ENCODE results near the gene GPRIN3.
"Not testable (repeated sequence)": the region's sequence is repeated elsewhere in the genome, so short reads cannot be mapped to it uniquely, and the experiment has no call there.

GPRIN3 gene

DNA sequence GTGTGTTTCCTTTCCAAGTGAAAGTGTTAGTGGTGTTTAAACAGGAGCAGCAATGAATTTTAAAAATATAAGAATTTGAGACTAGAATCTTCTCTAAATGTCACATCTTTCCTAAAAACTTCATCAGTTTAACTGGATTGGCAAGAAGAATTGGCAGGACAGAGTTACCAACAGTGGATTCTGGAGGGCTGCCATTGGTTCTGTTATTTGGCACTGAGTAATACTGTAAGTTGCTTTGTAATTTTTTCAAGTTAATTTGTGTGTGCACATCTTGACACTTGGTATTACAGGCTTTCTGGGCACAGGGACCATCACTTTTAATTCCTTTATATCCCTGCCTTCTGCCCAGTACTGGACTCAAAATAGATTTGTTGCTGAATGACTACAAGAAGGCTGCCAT is 4.5 kb upstream of the GPRIN3 start:
- no peak for DNase-seq (ENCODE audit: low read depth, low spot score)

DNA sequence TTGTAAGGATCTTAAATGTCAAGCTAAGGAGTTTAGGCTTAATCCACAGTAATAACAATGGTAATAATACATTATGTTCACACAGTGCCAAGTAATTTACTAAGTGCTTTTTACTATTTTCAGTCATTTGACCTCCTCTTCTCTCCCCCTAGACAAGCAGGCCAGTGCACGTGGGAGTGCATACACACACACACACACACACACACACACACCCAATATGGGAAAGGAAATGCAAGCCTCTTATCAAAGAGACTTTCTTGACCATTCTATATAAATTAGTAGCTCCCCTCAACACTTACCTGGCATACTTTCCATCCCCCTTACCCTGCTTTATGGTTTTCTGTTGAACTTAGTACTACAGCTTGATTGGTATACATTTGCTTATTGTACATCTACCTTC is 3.8 kb upstream of the GPRIN3 start:
- no peak for DNase-seq (ENCODE audit: low read depth, low spot score)

DNA sequence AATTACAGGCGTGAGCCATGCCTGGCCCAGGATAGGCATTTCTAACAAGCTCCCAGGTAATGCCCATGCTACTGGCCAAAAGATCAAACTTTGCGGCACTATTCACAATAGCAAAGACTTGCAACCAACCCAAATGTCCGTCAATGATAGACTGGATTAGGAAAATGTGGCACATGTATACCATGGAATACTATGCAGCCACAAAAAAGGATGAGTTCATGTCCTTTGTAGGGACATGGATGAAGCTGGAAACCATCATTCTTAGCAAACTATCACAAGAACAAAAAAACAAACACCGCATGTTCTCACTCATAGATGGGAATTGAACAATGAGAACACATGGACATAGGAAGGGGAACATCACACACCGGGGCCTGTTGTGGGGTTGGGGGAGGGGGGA is 1.6 kb upstream of the GPRIN3 start:
- DNase-seq (ENCODE audit: low read depth, low spot score): not testable (repeated sequence)

DNA sequence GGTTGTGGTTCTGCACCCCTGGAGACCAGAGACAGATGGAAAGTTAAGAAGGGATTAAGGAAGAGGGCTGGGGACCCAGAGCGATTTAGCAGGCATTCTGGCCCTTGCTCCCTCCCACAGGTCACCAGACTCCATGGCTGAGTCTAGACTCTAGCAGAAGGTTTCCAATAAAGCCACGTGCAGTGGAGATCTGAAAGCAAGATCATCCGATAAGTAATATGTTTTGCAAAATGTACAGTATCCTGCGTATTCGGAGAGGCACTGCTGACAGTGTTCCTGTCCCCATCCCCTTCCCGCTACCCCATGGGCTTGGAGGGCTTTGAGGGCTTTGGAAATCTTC is 531 bp upstream of the GPRIN3 start:
- DNase-seq (ENCODE audit: low read depth, low spot score): no peak

DNA sequence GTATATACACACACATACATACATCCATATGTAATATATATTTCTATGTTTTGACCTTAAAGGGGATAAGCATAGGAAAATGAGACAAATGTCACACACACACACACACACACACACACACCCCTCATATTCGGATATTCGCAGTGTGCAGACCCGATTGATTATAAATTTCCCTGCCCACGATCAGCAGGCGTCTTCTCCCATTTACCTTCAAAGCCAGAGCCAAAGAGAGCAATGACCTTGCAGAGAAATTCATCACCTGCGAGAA is 488 bp downstream of the GPRIN3 start:
- no peak for DNase-seq (ENCODE audit: low read depth, low spot score)

DNA sequence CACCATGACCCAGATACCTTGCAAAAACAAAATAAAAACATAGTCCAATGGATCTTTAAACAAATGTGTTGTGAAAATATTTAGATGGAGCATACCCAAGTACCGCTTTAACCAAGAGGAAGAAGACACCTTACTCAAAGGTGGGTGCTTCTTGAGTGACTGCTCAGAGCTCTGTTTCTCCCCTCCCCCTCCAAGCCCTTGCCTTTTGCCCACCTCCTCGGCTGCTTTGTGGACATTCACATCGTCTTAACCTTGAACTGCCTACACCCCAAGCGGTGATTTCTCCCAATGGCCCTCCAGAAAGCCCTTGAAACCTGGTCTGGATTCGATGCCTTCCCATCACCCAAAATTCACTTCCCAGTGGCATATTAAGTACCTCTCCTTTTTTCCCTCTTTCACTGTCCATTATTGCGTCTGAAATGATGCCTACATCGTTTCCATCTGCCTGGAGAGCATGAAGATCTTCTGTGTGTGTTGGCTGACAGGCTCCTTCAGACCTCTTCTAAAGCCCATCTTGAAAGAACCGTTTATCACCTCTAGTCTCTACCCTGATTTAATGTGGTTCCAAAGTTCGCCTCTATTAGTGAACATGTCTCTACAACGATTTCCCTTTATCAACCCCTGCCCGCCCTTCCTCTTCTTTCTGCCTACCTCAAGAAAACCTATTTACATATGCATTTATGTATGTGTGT is 968 bp downstream of the GPRIN3 start:
- DNase-seq (ENCODE audit: low read depth, low spot score): no peak

DNA sequence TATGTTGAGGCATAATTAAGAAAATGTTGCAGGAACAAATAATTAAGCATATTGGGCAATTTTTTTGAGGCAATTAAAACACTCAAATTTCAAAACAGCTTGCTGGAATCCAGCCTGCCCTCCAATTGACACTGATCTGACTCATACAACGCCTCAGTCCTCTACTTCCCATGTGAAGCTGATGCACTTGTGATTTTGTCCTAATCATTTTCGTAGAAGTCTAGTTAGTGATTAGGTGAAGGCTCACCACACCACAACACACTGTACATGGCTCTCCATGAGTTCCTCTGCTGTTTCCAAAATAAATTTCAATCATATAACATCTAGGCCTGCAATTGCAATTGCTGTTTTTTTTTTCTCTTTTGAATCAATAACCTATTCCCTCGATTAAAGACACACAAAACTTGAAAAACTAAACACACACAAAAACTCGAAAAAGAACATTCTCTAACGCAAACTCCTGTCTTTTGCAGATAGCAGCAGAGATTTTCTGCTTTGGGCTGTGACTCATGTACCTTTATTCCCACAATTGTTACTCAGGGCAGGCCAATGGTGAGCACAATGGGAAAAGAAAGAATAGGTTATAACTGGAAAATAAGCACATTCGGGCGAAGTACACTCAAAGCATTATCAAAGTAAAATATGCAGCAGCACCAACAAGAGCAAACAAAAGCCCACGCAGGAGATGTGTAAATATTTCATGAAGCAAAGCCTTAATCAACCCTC is 1.7 kb downstream of the GPRIN3 start:
- DNase-seq (ENCODE audit: low read depth, low spot score): no peak

DNA sequence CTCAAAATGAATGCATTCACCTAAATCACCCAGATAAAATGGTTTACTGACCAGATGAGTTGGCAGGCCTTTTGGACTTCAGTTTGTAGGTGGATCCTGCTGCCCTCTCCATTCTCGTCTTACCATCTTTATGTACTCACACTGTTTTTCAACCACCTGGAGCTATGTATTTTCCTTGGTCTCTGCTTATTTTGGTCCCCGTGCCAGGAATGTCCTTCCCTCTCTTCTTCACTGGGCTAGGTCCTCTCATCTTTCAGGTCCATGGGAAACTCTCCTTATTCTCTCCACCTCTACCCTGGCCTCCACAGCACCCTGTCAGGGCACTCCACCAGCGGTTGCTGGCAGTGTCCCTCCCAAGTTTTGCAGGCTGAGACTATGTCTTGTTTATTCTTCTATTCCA is 2.6 kb downstream of the GPRIN3 start:
- DNase-seq (ENCODE audit: low read depth, low spot score): no peak

DNA sequence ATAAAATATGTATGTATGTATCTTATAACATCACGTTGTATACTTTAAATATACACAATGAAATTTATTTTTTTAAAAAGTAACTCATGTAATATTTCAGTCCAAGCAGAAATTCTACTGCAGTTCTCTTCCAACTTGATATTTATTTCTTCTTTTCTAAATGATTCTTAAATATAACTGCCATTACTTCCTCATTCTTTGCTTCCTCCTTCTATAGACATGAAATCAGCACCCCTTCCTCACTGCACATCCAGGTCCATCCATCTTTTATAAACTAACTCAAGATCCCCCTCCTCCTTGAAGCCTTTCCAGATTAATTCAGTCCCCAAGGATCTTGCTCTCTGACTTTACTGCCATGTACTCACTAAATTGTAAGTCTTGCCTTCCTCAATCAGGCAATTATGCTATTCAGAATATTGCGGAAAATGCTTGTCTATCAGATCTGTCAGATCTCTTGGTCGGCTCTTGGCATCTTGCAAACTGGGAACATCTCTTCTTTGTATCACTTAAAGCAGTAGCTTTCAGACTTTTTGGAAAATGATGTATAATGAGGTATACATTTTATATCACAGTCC is 3.7 kb downstream of the GPRIN3 start:
- DNase-seq (ENCODE audit: low read depth, low spot score): no peak

DNA sequence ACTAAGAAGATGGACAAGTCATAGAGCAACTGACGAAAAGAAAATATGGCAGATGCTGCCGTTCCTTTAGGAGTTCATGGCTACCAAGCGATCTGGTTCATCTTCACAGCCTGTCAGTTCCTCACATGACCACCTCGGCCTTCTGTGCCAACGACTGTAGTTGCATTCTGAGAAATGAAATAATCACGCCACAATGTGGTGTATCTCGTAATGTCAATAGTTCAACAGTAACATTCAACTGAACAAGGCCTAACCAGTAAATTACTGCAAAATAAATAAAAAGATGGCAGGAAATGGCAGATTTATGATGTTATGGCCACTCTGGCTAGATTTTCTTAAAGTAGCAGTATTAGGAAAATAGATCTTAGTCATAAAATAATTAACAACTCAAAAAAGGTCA is 4.4 kb downstream of the GPRIN3 start:
- no peak for DNase-seq (ENCODE audit: low read depth, low spot score)

DNA sequence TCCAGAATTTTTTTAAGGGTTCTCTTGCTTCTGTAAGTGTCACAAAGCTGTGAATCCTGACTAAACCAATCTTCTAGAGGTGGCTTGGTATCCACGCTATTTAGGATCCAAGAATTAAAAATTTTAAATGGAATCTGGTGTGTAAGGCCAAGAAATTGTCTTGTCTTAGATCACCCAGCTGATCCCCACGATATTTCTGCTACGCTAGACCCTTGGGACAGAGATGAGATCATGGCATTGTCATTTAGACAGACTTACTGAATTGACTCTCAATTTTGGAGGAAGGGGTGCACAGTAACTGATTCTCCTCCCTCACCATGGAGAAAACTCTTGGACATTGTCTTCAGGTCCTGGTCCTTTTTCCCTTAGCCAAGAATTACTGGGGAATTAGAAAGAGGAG is 5.7 kb downstream of the GPRIN3 start:
- no peak for DNase-seq (ENCODE audit: low read depth, low spot score)

DNA sequence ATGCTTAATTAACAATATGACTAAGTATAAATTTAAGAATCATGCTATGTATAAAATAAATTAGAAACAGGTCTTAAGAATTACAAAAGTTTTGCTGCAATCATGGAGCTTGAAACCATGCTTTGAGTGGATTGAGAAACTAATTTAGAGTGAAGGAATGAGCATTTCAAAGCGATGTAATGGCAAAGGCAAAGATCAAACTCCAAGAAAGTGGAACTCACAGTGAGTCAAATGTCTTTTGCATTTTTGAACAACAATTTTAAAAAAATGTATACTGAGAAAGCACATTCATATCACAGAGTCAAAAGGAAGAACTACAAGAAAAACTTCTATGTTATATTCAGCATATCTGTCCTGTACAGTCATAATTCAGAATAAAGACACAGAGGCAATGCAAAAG is 6.6 kb downstream of the GPRIN3 start:
- no peak for DNase-seq (ENCODE audit: low read depth, low spot score)

DNA sequence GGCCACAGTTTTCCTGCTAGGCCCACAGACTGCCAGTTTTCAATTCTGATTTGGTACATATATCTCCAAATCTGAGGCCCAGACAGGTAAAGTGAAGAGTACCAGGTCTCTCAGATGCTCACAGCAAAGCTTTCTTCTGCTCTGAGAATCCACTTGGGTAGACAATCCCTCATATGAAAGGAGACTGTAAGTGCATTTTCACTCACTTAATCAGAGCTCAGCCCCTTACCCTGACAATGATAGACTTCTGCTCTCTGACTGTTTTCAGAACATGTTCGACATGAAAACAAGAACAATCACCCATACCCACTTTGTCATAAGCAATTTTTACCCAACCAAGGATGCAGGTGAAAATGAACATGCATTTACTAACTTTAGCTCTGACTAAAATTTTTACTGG is 7.1 kb downstream of the GPRIN3 start:
- no peak for DNase-seq (ENCODE audit: low read depth, low spot score)

DNA sequence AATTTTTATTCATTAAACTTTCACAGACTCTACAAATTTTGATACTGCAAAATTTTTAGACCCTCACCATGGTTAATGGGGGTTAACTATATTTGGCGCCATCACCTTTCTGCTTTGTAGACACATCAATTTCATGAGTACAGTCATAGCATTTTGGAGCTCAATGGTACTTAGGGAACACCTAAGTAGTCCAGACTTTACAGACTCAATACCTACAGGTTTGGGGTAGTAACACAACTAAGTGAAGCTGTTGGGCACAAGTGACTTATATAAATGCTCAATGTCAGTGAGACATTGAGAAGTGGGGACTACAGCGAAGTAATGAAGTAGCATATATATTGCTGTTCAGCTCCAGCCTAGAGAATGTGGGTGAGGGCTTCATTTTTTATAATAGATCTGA is 7.5 kb downstream of the GPRIN3 start:
- DNase-seq (ENCODE audit: low read depth, low spot score): no peak

DNA sequence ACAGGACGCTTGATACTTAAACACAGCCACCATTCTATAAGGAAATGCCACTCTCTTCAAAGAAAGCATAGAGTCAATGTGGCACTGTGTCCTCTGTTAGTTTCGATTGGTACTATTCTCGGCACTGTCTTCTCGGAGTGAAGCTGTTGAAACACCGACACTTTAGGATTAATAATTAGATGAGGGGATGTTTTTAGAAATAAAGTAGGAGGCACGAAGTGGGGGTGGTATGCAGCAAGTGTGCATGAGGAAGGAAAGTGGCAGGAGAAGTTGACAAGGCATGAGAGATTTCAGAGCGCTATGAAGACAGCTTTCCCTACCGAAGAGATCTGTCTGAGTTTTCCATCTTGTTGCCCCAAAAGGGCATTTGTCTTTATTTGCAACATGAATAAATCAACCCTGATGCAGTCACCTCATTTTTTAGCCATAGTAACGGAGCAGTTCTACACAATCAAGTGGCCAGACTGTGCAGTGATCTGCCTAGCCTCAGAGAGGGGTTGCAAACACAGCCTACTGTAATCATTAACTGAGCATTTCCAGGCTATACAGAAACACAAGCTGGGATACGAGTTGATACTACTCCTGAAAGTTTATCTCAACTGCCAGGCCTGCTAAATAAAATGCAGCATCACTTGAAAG is 8.3 kb downstream of the GPRIN3 start:
- DNase-seq (ENCODE audit: low read depth, low spot score): no peak

DNA sequence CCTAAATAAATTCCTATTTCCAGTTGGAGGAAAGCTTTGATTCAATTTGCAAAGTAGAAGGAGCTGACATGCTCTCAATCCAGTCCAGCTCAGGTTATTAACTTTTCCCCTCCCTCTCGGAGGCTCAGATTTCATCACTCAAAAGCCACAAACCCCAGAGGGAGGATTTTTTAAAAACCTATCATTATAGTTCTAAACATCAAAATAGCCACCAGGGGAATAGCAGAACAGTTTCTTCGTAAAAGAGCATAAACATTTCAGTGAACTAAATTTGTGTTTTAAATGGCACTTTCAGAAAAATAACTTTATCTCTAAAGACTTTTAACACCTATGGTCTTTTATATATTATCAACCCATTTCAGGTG is 8.8 kb downstream of the GPRIN3 start:
- DNase-seq (ENCODE audit: low read depth, low spot score): no peak

DNA sequence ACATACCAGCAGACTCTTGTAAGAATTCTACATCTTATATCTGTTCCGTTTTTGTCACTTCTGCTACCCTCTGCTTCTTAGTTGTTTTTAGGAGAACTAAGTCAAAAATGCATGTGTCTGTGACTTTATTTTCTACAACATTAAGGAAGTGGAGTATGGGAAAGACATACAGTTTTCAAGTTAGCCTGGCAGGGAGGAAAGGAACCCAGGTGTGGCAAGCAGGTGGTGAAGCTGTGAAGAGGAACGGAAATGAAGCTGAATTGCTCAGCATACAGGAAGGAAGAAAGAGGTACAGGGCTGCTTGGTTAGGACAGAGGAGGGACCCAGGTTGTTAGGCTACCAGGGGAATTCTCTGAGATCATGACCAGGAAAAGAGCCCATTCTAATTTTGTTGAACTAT is 9.4 kb downstream of the GPRIN3 start:
- no peak for DNase-seq (ENCODE audit: low read depth, low spot score)

DNA sequence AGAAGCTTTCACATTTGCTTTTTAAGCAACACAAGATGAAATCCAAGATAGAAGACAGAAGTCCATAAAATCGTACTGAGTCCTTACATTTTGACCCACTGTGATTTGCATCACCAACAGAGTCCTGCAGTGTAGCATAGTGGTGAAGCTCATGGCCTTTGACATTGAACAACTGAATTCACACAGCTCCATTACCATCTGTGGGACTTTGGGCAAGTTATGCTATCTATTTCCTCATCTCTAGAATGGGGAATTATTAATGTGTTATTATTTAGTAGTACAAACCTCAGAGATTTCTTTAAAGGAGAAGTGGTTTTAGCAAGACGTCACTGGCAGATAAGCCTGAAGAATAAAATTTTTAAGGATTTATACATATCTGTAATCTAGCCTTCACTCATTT is 10.7 kb downstream of the GPRIN3 start:
- no peak for DNase-seq (ENCODE audit: low read depth, low spot score)

DNA sequence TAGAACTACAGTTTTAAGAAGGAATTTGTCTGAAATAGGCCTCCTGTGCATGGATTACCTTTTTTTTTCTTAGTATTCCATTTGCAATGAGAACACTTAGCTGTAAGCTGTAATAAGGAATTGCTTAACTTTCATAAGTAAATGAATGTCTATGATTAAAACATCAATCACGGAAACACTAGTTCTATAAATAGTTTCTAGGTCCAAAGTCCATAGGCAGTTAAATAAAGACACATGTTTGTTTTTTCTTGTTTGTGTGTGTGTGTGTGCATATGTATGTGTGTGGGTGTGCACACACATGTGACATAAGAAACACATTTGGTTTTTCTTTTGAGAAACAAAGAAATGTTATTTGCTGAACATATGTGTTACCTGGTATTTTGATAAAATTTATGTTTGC is 11.2 kb downstream of the GPRIN3 start:
- DNase-seq (ENCODE audit: low read depth, low spot score): no peak

DNA sequence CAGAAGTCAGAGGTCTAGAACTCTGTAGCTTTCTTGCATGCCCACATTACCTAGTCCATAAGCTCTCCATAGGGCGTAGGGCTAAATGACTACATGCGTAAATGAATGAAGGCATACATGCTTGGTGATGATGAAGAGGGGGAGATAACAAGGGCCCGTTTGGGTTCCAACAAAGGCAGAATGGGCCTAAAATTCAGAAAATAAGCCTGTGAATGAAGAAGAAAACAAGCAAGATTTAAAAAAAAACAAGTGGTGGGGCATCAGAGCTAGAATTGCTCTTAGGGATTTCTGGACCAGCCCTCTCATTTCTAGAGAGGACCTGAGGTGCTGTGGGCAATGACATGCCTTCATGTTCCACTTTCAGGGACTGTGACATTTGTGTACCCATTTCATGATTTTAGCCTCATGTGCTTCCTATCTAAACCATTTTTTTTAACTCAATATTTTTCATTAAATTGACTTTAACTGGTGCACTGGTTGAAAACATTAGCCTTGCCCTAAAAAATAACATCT is 12.1 kb downstream of the GPRIN3 start:
- no peak for DNase-seq (ENCODE audit: low read depth, low spot score)

DNA sequence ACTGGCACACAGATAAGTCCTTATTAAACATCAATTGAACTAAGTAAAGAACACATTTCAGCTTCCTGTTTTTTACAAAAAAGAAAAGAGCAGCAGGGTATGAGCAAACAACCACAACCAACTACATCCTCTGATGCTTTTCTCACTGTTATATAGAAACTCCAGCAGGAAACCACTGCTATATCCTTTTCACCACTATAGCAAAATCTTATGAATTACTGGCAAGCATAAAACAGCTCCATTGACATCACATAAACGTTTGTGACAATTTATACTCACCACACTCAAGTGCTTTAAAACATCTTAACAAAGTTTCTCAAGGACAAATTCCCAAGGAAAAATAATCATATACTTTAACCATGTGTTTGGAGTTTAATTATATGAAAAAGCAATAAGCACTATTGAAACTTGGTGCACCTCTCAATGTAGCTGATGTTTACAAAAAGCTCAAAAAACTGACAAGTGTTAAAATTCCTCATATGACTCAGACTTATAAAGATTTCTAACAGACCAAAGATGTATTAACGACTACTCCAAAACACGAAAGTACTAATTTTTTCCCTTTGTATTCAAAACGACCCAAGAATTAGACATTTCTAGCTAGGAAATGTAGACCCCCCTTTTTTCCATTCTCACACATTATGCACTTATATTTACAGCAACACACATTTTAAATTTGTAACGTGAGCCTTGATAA is 12.9 kb downstream of the GPRIN3 start:
- DNase-seq (ENCODE audit: low read depth, low spot score): no peak

DNA sequence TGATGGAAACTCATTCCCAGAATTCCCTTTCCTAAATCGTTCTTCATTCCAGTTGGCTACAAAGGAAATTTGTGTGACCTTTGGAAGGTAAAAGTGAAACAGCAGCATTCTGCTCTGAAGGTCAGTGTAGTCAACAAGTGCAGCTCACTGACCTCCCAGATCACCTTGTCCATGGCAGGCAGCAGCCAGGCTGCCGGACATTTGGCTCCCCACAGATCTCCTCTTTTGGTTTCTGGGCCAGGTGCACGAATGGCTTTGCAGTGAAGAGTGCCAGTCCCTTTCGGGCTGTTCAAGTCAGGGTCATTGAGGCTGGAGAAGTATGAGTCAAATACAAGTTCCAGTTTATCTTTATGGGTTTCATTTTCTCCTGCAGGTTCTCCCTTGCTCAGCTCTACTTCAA is 14.3 kb downstream of the GPRIN3 start:
- no peak for DNase-seq (ENCODE audit: low read depth, low spot score)
